HepG2 (cell line): ENCODE measurements around the gene MIA. TPM values are rescaled to one million over a fixed set of nuclear protein-coding genes. Genes with fewer than 3 reads are reported as not detected.

Experiments
- ATF3 ChIP-seq: sonication (generic); formaldehyde crosslinking; IDR thresholded peaks from 2 replicates; pipeline ENCODE4 v1.4.0; 2020; ENCODE audit warnings: missing genetic modification reagents
- ATF4 ChIP-seq, 2 experiments: fragments of 450-650 bp in 1 of 2; sonication (generic) in 1 of 2; formaldehyde crosslinking; IDR thresholded peaks; 2 replicates each; pipeline versions ENCODE4 v1.5.0 to v1.8.0; 2020 to 2022; ENCODE audit warnings: mild to moderate bottlenecking in 1 of 2, missing genetic modification reagents in 1 of 2
- ATRX ChIP-seq: sonication (generic); formaldehyde crosslinking; IDR thresholded peaks from 2 replicates; pipeline ENCODE4 v1.4.0; 2020; ENCODE audit warnings: missing genetic modification reagents, borderline replicate concordance
- CREBL2 ChIP-seq: sonication (generic); formaldehyde crosslinking; IDR thresholded peaks from 2 replicates; pipeline ENCODE4 v1.8.1; 2023; ENCODE audit warnings: missing genetic modification reagents, mild to moderate bottlenecking, borderline replicate concordance
- FIP1L1 ChIP-seq: fragments of 200-400 bp; formaldehyde crosslinking; IDR thresholded peaks from 2 replicates; pipeline ENCODE4 v1.6.1; 2018; ENCODE audit warnings: low read depth, mild to moderate bottlenecking, low read length, moderate library complexity, borderline replicate concordance; ENCODE audit not compliant: insufficient read depth
- FOXK2 ChIP-seq: fragments of 450-650 bp; IDR thresholded peaks from 2 replicates; pipeline ENCODE4 v1.6.1; 2016
- FUBP1 ChIP-seq: sonication (generic); formaldehyde crosslinking; IDR thresholded peaks from 2 replicates; pipeline ENCODE4 v1.5.1; 2020; ENCODE audit warnings: missing genetic modification reagents, mild to moderate bottlenecking, borderline replicate concordance
- HOMEZ ChIP-seq: IDR thresholded peaks from 2 replicates; pipeline ENCODE4 v1.6.1; 2016; ENCODE audit warnings: low read depth
- MXD4 ChIP-seq: IDR thresholded peaks from 2 replicates; pipeline ENCODE4 v1.6.1; 2016; ENCODE audit warnings: mild to moderate bottlenecking, missing biosample characterization, missing genetic modification reagents
- PAWR ChIP-seq: sonication (generic); formaldehyde crosslinking; IDR thresholded peaks from 2 replicates; pipeline ENCODE4 v1.4.0; 2020; ENCODE audit warnings: missing genetic modification reagents, mild to moderate bottlenecking, borderline replicate concordance
- PHF5A ChIP-seq: IDR thresholded peaks from one replicate; pipeline ENCODE4 v1.6.1; 2018; ENCODE audit warnings: low read depth, missing genetic modification reagents; ENCODE audit not compliant: unreplicated experiment
- SOX13 ChIP-seq, 3 experiments: fragments of 450-650 bp in 1 of 3; sonication (generic) in 1 of 3; formaldehyde crosslinking in 1 of 3; IDR thresholded peaks in 2 of 3; conservative IDR thresholded peaks in 1 of 3; 2 replicates each; pipeline versions ENCODE4 v1.5.0 to v1.6.1; 2016 to 2020; ENCODE audit warnings: antibody characterized with exemption in 1 of 3, mild to moderate bottlenecking in 1 of 3, missing compliant biosample characterization in 1 of 3, missing genetic modification reagents in 1 of 3, moderate library complexity in 1 of 3
- TGIF2 ChIP-seq: IDR thresholded peaks from 2 replicates; pipeline ENCODE4 v1.6.1; 2016; ENCODE audit warnings: control low read depth, missing compliant biosample characterization
- ZFP36L2 ChIP-seq: sonication (generic); formaldehyde crosslinking; IDR thresholded peaks from 2 replicates; pipeline ENCODE4 v1.4.0; 2020; ENCODE audit warnings: missing genetic modification reagents
- ZKSCAN8 ChIP-seq: IDR thresholded peaks from 2 replicates; pipeline ENCODE4 v1.6.1; 2016; ENCODE audit warnings: borderline replicate concordance, missing genetic modification reagents, missing compliant biosample characterization
- ZNF136 ChIP-seq: sonication (generic); formaldehyde crosslinking; IDR thresholded peaks from 2 replicates; pipeline ENCODE4 v1.8.1; 2022; ENCODE audit warnings: low read depth, mild to moderate bottlenecking, moderate library complexity, missing genetic modification reagents
- ZNF282 ChIP-seq: fragments of 450-650 bp; IDR thresholded peaks from 2 replicates; pipeline ENCODE4 v1.6.1; 2018; ENCODE audit not compliant: partially characterized antibody
- ZNF337 ChIP-seq: sonication (generic); formaldehyde crosslinking; IDR thresholded peaks from 2 replicates; pipeline ENCODE4 v1.5.1; 2020; ENCODE audit warnings: missing genetic modification reagents, low read depth, mild to moderate bottlenecking, borderline replicate concordance
- ZNF546 ChIP-seq: sonication (generic); formaldehyde crosslinking; conservative IDR thresholded peaks from 2 replicates; pipeline ENCODE4 v1.8.1; 2023; ENCODE audit warnings: mild to moderate bottlenecking, missing genetic modification reagents
- ZNF780A ChIP-seq: sonication (generic); formaldehyde crosslinking; IDR thresholded peaks from 2 replicates; pipeline ENCODE4 v1.8.0; 2022; ENCODE audit warnings: mild to moderate bottlenecking, missing genetic modification reagents, moderate library complexity
- polyA plus RNA-seq, 8 experiments: library from polyadenylated mRNA; depleted of rRNA in 3 of 8; stranded (reverse) in 7 of 8; unstranded in 1 of 8; fragments of >200 nt; fragmentation: Illumina TruSeq in 4 of 8; extraction: Trizol in 4 of 8; gene quantifications; 2 replicates each; pipeline versions ENCODE4 v1.2.1 to v1.2.3, GENCODE V29; 2011 to 2016; ENCODE audit warnings: low read depth in 4 of 8, missing spikeins in 1 of 8, mixed read lengths in 1 of 8; ENCODE audit not compliant: insufficient read depth in 1 of 8
- total RNA-seq, 5 experiments: library from RNA; depleted of rRNA; stranded (reverse); fragments of >200 nt; fragmentation: Illumina TruSeq; extraction: Trizol; gene quantifications; 2 replicates each; pipeline ENCODE4 v1.2.3, GENCODE V29; 2016; ENCODE audit warnings: low read depth in 1 of 5

Gene MIA
- total and polyA plus RNA-seq, 2 of the 13 experiments (the other 11 are each of a cell fraction or from before 2014, with no cell fraction given), result 0.61 TPM; not detected in 1

- no peak for TF ChIP-seq FUBP1 (CRISPR knock-in tag)
- no peak for TF ChIP-seq FOXK2
- TF ChIP-seq TGIF2 (CRISPR knock-in tag), result 0 out of 2 replicates have a peak, but pooled peaks have one; percentile 21
- no peak for TF ChIP-seq HOMEZ (CRISPR knock-in tag)
- TF ChIP-seq ZNF282, result no peak
- TF ChIP-seq FIP1L1, result no peak
- no peak for TF ChIP-seq PHF5A (CRISPR knock-in tag)
- TF ChIP-seq ATF3 (CRISPR knock-in tag), result peak; percentile 67
- no peak for TF ChIP-seq ZNF546 (CRISPR knock-in tag)
- TF ChIP-seq ZNF780A (CRISPR knock-in tag), result no peak
- no peak for TF ChIP-seq ATRX (CRISPR knock-in tag)
- peak in 1 of 2 experiments; percentile 91; a peak in 2 of 4 replicates for TF ChIP-seq ATF4 (CRISPR knock-in tag; IDR thresholded peaks at IDR 0.05)
- no peak for TF ChIP-seq CREBL2 (CRISPR knock-in tag)
- no peak for TF ChIP-seq SOX13 (IDR thresholded peaks at IDR 0.05)
- TF ChIP-seq SOX13 (CRISPR knock-in tag; conservative IDR thresholded peaks at IDR 0.05 in 1 of 2, IDR thresholded peaks at IDR 0.05 in 1 of 2), result no peak
- no peak for TF ChIP-seq MXD4 (CRISPR knock-in tag)
- TF ChIP-seq ZFP36L2 (CRISPR knock-in tag), result no peak
- no peak for TF ChIP-seq PAWR (CRISPR knock-in tag)
- no peak for TF ChIP-seq ZKSCAN8 (CRISPR knock-in tag)
- TF ChIP-seq ZNF136, result no peak
- TF ChIP-seq ZNF337 (CRISPR knock-in tag), result no peak
- TF ChIP-seq, all 625 proteins: peak for 15
These were observed 29.9 kb upstream of the MIA start (continued) for GRCh38 chr19:40745402-40745780.
